ENCODE data around the gene UMPS. TPM values are rescaled to one million over a fixed set of nuclear protein-coding genes. Genes with fewer than 3 reads are reported as not detected.
A peak's percentile ranks its signal among the peaks of the same experiment; 100 is the strongest.

Gene UMPS
- total RNA-seq, 1 experiment from 2014 or later = 46.0 TPM

DNA sequence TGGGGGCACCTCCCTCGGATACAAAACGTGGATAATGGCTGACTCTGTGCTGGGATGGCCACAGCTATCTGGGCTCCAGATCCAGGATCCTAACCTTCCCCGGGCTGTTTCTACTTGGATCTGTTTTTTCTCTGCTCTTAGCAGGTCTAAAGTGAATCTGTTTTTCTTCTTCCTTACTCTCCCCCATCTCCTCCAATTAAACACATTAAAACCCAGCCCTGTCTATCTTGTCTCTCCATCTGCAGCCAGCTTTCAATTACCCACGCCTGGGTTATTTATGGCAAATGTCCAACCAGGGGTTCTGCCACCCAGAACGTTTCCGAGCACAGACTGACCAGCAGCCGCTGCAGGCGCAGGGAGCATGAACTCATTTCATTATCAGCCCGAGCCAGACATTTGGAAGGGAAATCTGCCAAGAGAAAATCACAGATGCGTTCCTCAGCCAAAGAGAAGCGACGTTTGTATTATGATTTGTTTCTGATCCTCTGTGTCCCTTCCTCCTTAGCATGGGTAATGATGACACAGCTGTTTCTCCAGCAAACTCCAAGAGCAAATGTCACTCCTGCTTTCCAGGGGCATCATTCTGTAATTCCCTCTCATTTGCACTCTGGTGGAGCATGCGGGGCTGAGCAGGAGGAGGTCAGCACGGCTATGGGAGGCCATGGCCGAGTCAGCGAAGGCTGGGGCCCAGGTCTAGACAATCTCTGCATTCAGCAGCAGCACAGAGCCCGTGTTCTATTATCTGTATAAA, 42.0 kb downstream of the UMPS start:
- H3K4me3 ChIP-seq (ENCODE audit: low read depth in 2 of 2, low read length in 2 of 2) = no peak overlapping the region
- ATAC-seq (no peak), DNase-seq (ENCODE audit: low read depth, low spot score) (no peak)
- ChIA-PET CTCF (no interaction called here), POLR2A (interaction anchor here (0.7 kb wide), 1 partner anchor 17 kb away, joined by 18 read pairs; no protein-coding TSS in a partner anchor)
- TF ChIP-seq POLR2AphosphoS5 (IDR thresholded peaks at IDR 0.05; ENCODE audit: low read depth, low read length) = no peak
- no peak for TF ChIP-seq TCF7L2 (IDR thresholded peaks at IDR 0.05; ENCODE audit: low read depth, low read length)
- TF ChIP-seq, protein P1, sequence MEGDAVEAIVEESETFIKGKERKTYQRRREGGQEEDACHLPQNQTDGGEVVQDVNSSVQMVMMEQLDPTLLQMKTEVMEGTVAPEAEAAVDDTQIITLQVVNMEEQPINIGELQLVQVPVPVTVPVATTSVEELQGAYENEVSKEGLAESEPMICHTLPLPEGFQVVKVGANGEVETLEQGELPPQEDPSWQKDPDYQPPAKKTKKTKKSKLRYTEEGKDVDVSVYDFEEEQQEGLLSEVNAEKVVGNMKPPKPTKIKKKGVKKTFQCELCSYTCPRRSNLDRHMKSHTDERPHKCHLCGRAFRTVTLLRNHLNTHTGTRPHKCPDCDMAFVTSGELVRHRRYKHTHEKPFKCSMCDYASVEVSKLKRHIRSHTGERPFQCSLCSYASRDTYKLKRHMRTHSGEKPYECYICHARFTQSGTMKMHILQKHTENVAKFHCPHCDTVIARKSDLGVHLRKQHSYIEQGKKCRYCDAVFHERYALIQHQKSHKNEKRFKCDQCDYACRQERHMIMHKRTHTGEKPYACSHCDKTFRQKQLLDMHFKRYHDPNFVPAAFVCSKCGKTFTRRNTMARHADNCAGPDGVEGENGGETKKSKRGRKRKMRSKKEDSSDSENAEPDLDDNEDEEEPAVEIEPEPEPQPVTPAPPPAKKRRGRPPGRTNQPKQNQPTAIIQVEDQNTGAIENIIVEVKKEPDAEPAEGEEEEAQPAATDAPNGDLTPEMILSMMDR (IDR thresholded peaks at IDR 0.05) = no peak
- no peak for TF ChIP-seq SIN3A (IDR thresholded peaks at IDR 0.05; ENCODE audit: borderline replicate concordance, insufficient read depth, low read depth, low read length)
- TF ChIP-seq, protein P2, sequence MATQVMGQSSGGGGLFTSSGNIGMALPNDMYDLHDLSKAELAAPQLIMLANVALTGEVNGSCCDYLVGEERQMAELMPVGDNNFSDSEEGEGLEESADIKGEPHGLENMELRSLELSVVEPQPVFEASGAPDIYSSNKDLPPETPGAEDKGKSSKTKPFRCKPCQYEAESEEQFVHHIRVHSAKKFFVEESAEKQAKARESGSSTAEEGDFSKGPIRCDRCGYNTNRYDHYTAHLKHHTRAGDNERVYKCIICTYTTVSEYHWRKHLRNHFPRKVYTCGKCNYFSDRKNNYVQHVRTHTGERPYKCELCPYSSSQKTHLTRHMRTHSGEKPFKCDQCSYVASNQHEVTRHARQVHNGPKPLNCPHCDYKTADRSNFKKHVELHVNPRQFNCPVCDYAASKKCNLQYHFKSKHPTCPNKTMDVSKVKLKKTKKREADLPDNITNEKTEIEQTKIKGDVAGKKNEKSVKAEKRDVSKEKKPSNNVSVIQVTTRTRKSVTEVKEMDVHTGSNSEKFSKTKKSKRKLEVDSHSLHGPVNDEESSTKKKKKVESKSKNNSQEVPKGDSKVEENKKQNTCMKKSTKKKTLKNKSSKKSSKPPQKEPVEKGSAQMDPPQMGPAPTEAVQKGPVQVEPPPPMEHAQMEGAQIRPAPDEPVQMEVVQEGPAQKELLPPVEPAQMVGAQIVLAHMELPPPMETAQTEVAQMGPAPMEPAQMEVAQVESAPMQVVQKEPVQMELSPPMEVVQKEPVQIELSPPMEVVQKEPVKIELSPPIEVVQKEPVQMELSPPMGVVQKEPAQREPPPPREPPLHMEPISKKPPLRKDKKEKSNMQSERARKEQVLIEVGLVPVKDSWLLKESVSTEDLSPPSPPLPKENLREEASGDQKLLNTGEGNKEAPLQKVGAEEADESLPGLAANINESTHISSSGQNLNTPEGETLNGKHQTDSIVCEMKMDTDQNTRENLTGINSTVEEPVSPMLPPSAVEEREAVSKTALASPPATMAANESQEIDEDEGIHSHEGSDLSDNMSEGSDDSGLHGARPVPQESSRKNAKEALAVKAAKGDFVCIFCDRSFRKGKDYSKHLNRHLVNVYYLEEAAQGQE (IDR thresholded peaks at IDR 0.05; ENCODE audit: insufficient read depth in 1 of 2, low read depth in 2 of 2, low read length in 1 of 2) = no peak
- no peaks in the 10 kb centered on the region for H3K9me3 ChIP-seq (ENCODE audit: control insufficient read depth, insufficient read depth, low read depth, low read length)
- H3K27me3 ChIP-seq (ENCODE audit: control insufficient read depth, insufficient read depth, low read length) = no peaks in the 10 kb centered on the region
- intact Hi-C loops (cut with micrococcal nuclease; ENCODE audit: unreplicated experiment) (no loop called here), in situ Hi-C loops (cut with HindIII; ENCODE audit: low pct_unique_long_range_greater_than_20kb, low sequenced_read_pairs) (no loop called here)
- TSS peak; percentile 62 for BruUV-seq (replicated peaks)
- no peak overlapping the region for H3K27ac ChIP-seq (ENCODE audit: low read length)
- no peaks in the 10 kb centered on the region for H3K36me3 ChIP-seq (ENCODE audit: control insufficient read depth, insufficient read depth, low read length)
- H3K4me1 ChIP-seq (ENCODE audit: control insufficient read depth, insufficient read depth, low read length) = peaks cover 21% of the 10 kb centered on the region

DNA sequence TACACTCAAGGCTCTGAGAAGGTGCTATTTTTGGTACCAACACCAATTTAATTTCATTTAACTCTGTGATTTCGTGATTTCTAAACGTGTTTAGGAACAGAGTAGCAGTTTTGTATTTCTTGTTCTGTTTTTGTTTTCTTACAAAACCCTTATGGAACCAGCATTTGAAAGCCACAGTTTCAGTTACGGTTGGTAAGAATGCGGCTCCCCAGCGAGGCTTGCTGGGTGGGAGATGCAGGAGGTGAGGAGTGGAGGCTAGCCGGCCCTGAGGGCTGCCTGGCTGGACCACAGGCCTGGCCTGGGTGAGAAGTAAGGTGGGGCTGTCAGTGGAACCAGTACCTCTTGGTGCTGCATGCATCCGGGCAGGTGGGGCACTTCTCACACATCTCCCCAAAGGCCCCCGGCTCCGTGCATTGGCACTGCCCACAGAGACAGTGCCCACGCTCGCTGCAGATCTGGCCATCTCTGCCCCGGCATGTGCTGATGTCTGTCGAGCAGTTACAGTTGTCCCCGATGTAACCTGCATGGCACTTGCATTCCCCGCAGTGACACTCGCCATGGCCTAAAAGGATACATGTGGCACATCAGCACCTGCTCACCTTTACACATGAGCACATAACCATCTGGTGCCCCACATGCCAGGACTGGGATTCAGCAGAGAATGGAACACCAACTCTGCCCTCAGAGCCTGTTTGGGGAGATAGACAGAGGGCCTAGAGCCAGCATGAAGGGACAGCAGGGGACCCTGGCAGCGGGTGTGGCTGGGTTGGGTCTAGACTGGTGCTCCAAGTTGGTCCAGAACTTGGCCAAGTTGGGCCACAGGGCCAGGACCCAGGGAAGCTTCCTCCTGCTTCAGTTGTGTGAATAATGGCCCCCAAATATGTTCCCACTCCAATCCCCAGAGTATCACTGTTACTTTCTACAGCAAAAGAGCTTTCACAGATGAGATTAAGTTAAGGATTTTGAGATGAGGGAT, 43.4 kb downstream of the UMPS start:
- peak overlapping the region; percentile 73 for H3K27ac ChIP-seq (ENCODE audit: low read length)
- no peaks in the 10 kb centered on the region for H3K36me3 ChIP-seq (ENCODE audit: control insufficient read depth, insufficient read depth, low read length)
- H3K9me3 ChIP-seq (ENCODE audit: control insufficient read depth, insufficient read depth, low read depth, low read length) = no peaks in the 10 kb centered on the region
- no peaks in the 10 kb centered on the region for H3K27me3 ChIP-seq (ENCODE audit: control insufficient read depth, insufficient read depth, low read length)
- no peak for DNase-seq (ENCODE audit: low read depth, low spot score)
- POLR2A ChIA-PET = interaction anchor here (0.5 kb wide), 1 partner anchor 123 kb away, joined by 3 read pairs; no protein-coding TSS in a partner anchor
- TF ChIP-seq, protein P1 (IDR thresholded peaks at IDR 0.05) = no peak
- TF ChIP-seq, protein P2 (IDR thresholded peaks at IDR 0.05; ENCODE audit: insufficient read depth in 1 of 2, low read depth in 2 of 2, low read length in 1 of 2) = no peak
- TF ChIP-seq POLR2AphosphoS5 (IDR thresholded peaks at IDR 0.05; ENCODE audit: low read depth, low read length) = no peak
- H3K4me1 ChIP-seq (ENCODE audit: control insufficient read depth, insufficient read depth, low read length) = peaks cover 21% of the 10 kb centered on the region
- intact Hi-C loops (cut with micrococcal nuclease; ENCODE audit: unreplicated experiment) = no loop called here
- no TSS peak for BruUV-seq (replicated peaks)
- H3K4me3 ChIP-seq (ENCODE audit: low read depth in 2 of 2, low read length in 2 of 2) = no peak overlapping the region
- ATAC-seq = no peak
- in situ Hi-C loops (cut with HindIII; ENCODE audit: low pct_unique_long_range_greater_than_20kb, low sequenced_read_pairs) = no loop called here
- CTCF ChIA-PET = no interaction called here
